UCSD-AML1 (cell line): ENCODE results near the gene UMAD1.
A peak's percentile ranks its signal among the peaks of the same experiment; 100 is the strongest.
"Not testable (repeated sequence)": the region's sequence is repeated elsewhere in the genome, so short reads cannot be mapped to it uniquely, and the experiment has no call there.

Source experiments
- DNase-seq: peaks from one replicate; lab custom pipeline; 2025; ENCODE audit not compliant: unreplicated experiment; lab: John Stamatoyannopoulos, UW

The UMAD1 gene

DNA sequence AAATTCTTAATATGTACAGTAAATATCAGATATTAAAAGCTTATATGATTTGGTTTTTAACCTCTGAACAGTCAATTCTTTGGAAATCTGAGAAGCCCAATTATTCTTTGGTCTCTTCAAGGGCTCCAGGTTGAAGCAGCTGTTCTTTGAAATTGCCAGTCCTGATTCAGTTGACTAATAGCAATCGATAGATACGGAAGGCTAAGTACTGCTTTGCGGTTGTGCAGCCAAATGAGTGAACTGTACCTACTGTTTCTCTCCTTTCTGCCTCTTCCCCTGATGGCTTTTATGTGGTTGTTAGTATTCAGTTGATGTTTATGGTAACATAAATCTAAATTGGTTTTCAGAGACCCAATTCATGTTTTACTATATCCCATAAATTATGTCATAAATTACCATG is 181.0 kb downstream of the UMAD1 start:
- DNase-seq = no peak

DNA sequence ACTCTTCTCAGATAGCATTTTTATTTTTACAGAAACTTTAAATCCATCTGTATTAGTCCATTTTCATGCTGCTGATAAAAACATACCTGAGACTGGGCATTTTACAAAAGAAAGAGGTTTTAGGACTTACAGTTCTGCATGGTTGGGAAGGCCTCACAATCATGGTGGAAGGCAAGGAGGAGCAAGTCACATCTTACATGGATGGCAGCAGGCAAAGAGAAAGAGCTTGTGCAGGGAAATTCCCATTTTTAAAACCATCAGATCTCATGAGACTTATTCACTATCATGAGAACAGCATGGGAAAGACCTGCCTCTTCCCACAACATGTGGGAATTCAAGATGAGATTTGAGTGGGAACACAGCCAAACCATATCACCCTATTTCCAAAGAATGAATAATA is 184.7 kb downstream of the UMAD1 start:
- DNase-seq = not testable (repeated sequence)

GRCh38 chr7:7829667-7830066 is 189.1 kb downstream of the UMAD1 start:
- no peak for DNase-seq

DNA sequence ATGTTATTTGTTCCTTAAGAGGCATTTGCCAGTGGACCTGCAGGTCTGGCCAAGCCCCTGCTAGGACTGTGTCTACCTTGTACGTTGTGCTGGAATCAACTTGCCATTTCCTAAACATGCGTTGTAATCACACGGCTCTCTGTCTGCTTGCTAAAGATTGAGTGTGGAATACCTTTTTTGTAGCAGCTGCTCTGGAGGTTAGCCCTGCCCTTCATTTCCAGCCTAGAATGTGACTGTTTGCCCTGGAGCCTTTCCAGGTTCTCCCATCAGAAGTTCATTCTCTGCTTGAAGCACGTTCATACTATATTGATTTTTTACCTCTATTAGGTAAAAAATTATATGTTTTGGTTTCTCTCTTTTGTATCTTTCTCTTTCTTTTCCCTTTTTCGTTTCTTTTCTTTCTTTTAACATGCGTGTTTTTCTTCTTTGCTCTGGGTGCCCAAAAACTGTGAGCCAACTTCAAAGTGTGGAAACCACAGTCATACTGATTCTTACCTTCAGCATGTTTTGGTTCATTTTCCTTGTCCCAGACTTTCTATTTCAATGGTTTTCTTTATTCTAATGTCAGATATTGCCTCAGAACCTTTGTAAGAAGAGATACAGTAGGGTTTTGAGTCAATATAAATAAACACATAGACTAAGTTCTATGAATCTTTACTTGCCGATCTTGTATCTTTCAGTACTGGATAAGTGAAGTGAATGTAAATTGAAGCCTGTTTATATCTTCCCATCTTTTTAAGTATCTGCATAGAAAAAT is 189.7 kb downstream of the UMAD1 start:
- DNase-seq = no peak

DNA sequence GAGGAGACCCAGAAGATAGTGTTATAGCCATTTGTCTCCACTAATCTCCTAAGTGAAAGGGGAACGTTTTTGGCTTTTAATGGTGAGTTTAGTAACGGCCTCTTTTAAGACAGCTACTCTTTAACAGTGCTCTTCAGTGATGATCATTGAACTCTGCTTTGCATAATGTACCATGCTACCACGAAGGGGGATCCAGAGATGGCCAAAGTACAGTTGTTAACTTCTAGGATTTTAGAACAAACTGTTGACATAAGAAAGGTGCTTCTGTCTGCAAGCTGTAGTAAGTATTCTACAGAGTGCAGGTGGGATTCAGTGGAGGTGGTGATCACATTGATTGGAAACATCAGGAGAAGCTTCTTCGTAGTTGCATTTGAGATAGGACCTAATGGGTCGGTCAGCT is 192.0 kb downstream of the UMAD1 start:
- no peak for DNase-seq

GRCh38 chr7:7834761-7835160 is 194.2 kb downstream of the UMAD1 start:
- no peak for DNase-seq

GRCh38 chr7:7841027-7841426 is 200.5 kb downstream of the UMAD1 start:
- no peak for DNase-seq

DNA sequence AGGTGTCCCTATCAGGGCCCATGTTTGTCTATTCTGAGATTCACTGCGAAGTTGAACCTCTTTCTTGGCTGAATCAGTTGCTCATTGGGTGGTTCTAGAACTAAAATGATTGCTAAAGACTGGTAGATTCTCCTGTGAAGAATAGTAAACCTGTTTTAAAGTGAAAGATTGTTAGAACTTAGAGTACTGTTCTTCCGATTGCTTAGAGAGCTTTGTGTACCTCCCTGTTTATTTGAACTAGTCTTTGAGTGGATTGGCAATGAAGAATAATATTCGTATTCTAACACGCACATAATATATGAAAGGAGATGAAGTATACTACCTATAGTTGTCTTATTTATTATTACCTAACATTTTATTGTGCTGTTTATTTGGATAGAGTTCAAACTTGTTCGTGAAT is 202.7 kb downstream of the UMAD1 start:
- no peak for DNase-seq

GRCh38 chr7:7843972-7844371 is 203.4 kb downstream of the UMAD1 start:
- DNase-seq = no peak

DNA sequence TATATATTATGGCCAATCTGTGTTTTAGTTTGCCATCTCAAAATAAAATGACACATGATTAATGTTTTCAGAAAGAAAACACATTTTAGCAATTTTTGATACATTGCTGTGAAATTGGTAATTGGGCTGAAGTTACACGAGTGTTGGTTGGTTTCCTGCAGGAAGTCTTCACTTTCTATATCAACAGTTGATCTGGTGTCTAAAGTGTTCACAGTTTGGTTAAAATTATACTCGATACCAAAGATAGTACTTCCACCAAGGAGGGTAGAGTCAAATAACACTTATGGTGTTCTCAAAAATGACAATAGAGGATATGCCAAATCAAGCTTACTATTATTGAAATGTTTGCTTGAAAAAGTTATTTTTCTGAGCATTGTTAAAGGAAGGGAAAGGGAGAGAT is 207.7 kb downstream of the UMAD1 start:
- DNase-seq = no peak

- no peak for DNase-seq
Observed at GRCh38 chr7:7848892-7849291, 208.3 kb downstream of the UMAD1 start.

GRCh38 chr7:7850150-7850549 is 209.6 kb downstream of the UMAD1 start:
- DNase-seq = no peak

- DNase-seq = no peak
Observed at GRCh38 chr7:7851381-7851780, 210.8 kb downstream of the UMAD1 start.

- no peak for DNase-seq
Observed at GRCh38 chr7:7851991-7852390, 211.4 kb downstream of the UMAD1 start.

DNA sequence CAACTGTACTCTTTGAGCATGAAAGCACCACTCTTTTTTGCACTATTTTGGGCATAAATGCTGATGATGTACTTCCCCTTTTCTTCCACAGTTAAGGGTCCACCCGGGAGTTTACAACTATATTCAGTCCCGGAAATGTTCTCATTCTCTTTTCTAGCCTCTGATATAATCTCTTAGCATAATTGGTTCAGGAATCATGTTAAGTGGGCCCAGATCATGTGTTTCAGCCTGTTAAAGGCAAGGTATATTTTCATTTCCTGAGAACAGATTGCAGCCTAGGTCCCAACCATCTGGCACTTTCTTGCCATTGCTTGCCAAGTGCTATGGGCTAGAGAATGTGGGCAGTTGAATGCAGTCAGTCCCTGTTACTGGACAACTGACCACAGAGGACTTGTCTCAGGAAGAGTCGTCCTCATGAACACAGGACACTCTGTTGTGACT is 216.6 kb downstream of the UMAD1 start:
- no peak for DNase-seq

DNA sequence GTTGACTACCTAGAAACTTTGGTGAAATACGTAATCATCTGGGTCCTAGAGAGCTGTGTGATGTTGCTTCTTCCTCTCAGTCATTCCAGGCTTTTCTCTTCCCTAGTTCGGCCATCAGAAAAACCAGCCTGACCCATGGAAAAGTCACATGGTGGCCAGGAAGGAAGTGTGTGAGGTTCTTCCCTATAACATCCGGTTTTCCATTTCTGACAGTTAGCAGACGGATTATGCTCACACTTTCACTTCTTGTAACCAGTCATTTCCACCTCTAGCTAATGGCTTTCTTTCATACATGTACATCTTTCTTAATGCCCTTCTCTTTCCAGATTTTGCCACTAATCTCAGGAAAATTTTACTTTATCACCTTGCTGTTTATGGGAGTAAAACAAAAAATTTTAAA is 218.0 kb downstream of the UMAD1 start:
- no peak for DNase-seq

DNA sequence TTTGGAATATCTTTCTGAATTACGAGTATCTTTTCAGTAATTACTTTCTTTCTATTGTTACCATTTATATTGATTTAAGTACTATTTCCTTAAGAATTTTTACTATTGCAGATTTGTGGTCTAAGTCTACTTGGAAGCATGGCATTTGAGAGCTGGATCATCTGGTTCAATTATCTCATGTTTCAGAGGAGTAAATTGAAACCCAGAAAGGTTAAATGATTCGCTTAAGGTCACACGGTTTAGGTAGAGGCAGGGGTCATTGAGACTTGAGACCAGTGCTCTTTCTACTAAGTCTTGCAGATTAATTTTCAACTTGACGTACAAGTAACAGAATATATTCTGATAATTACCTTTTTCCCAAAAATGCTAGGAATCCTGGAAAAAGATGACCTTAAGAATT is 218.9 kb downstream of the UMAD1 start:
- no peak for DNase-seq

DNA sequence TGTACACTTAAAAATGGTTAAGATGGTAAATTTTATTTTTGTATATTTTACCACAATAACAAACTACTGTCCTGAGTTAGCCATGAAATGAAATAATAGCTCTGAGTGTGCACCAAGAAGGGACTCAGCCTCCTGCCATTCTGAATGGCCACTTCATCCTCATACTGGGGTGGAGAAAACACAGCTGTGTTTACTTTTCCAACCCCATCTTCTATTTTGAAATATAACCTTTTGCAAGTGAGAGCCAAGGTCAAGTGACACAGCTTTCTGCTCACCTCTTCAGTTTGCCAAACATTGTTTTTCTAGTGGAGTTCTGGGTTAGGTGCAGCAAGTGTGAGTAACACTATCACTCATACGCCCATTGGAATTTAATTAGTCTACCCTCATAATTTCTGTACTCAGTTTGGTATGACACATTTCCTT is 220.7 kb downstream of the UMAD1 start:
- DNase-seq = no peak

DNA sequence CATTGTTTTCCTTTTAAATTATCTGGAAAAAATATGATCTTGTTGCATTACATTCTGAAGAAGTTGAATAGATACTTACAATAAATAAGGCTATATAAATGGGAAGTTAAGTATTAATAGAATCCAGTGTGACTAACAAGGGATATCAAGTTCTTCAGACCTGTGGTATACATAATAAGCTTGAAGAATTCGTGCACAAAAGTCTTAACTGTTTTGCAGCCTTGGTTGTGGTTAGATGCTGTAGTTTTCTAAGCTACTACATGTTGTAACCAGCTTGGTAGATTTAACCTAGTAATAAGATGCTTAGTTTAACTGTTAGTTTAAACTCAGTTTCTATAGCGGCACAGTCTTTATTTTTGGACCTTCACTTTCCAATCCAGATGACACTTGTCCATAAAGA is 221.8 kb downstream of the UMAD1 start:
- DNase-seq = no peak

GRCh38 chr7:7867846-7868571 is 227.5 kb downstream of the UMAD1 start:
- peak; percentile 13 for DNase-seq

- no peak for DNase-seq
Observed at GRCh38 chr7:7868572-7868899, 228.0 kb downstream of the UMAD1 start.

GRCh38 chr7:7869036-7869435 is 228.5 kb downstream of the UMAD1 start:
- no peak for DNase-seq

DNA sequence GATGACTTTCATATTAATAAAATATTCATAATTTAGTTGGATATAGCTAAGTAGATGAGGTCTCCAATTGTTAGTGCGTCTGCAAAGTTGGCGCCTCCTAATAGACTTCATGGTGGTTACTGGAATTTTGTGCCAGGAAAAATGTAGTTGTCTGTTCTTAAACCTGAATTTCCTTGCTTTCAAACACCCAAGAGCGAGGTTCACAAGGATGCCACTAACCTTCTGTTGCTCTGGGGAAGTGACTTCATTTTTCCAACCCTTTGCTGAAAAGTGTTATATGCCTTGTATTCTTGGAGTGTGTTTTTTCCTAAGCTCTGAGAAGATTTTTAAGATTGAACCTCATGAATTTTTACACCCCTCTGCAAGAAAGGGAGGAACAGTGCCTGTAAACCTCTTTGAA is 229.1 kb downstream of the UMAD1 start:
- no peak for DNase-seq
